C4-2B (cell line): Measurements from ENCODE around the gene ATG7.

Source experiments
- CTCF ChIP-seq: fragments of 450-650 bp; conservative IDR thresholded peaks from 2 replicates; pipeline ENCODE4 v1.5.1; 2017; ENCODE audit warnings: mild to moderate bottlenecking
- ZFX ChIP-seq: fragments of 450-650 bp; IDR thresholded peaks from 2 replicates; pipeline ENCODE4 v1.6.1; 2017

GRCh38 chr3:11435440-11436165 is 163.4 kb downstream of the ATG7 start:
- TF ChIP-seq CTCF (no peak), ZFX (no peak)
